IMR-90 (cell line): Measurements from ENCODE around the gene NGEF. TPM values are rescaled to one million over a fixed set of nuclear protein-coding genes. Genes with fewer than 3 reads are reported as not detected.

Source experiments
- ATAC-seq: fragments of 200-7000 bp; cut with Tn5 transposase; 2 replicates; pipeline ENCODE4 v1.9.1; 2020; ENCODE audit warnings: low read depth, mild to moderate bottlenecking, moderate library complexity
- BruUV-seq: library from RNA; stranded (reverse); fragments of 400-500 nt; replicated peaks from 2 replicates; lab custom pipeline; 2021; lab: Mats Ljungman, UMichigan
- CTCF ChIA-PET: fragments of 300-600 bp; formaldehyde crosslinking; extraction: SDS; loops from one replicate; lab custom pipeline; 2021; ENCODE audit warnings: antibody characterized with exemption; lab: Yijun Ruan, JAX
- POLR2A ChIA-PET: fragments of 300-600 bp; sonication (Branson Sonifier 250); formaldehyde crosslinking; loops from one replicate; lab custom pipeline; 2022; ENCODE audit warnings: antibody characterized with exemption; ENCODE audit not compliant: unreplicated experiment; lab: Charles Lee
- DNase-seq: peaks from one replicate; pipeline ENCODE4 v3.0.0; 2013
- H2AFZ ChIP-seq: replicated peaks from 2 replicates; pipeline ENCODE3; 2013; ENCODE audit warnings: low read length, mild to moderate bottlenecking; ENCODE audit not compliant: poor library complexity
- H2AK5ac ChIP-seq: 2 replicates; pipeline ENCODE4 v1.6.1; 2013; ENCODE audit warnings: low read depth, low read length, inconsistent platforms
- H2AK9ac ChIP-seq: replicated peaks from 2 replicates; pipeline ENCODE3; 2013; ENCODE audit warnings: mild to moderate bottlenecking, low read depth, low read length, moderate library complexity; ENCODE audit not compliant: poor library complexity
- H2BK120ac ChIP-seq: 2 replicates; pipeline ENCODE4 v1.6.1; 2013; ENCODE audit warnings: low read depth, low read length, inconsistent platforms
- H2BK15ac ChIP-seq: 3 replicates; pipeline ENCODE4 v1.6.1; 2013; ENCODE audit warnings: low read depth, low read length, inconsistent platforms
- H2BK20ac ChIP-seq: 2 replicates; pipeline ENCODE4 v1.6.1; 2013; ENCODE audit warnings: low read depth, mild to moderate bottlenecking, inconsistent platforms, low read length, moderate library complexity
- H2BK5ac ChIP-seq: 2 replicates; pipeline ENCODE4 v1.6.1; 2013; ENCODE audit warnings: mild to moderate bottlenecking, low read depth, low read length, inconsistent platforms; ENCODE audit not compliant: poor library complexity, severe bottlenecking
- H3K14ac ChIP-seq: replicated peaks from 2 replicates; pipeline ENCODE4 v1.6.1; 2013; ENCODE audit warnings: low read depth, low read length, inconsistent platforms
- H3K18ac ChIP-seq: 2 replicates; pipeline ENCODE4 v1.6.1; 2013; ENCODE audit warnings: low read depth, low read length, control low read depth
- H3K23ac ChIP-seq: 2 replicates; pipeline ENCODE4 v1.6.1; 2013; ENCODE audit warnings: low read depth, low read length, inconsistent platforms
- H3K27ac ChIP-seq: 2 replicates; pipeline ENCODE4 v1.5.1; 2013; ENCODE audit warnings: mild to moderate bottlenecking, control low read depth, low read length; ENCODE audit not compliant: insufficient read depth
- H3K27me3 ChIP-seq: 2 replicates; pipeline ENCODE4 v1.6.1; 2013; ENCODE audit warnings: low read length; ENCODE audit not compliant: control insufficient read depth, insufficient read depth
- H3K36me3 ChIP-seq: 2 replicates; pipeline ENCODE4 v1.6.1; 2013; ENCODE audit warnings: low read length, mixed read lengths; ENCODE audit not compliant: control insufficient read depth, insufficient read depth
- H3K4ac ChIP-seq: 2 replicates; pipeline ENCODE4 v1.6.1; 2013; ENCODE audit warnings: low read depth, low read length, inconsistent platforms
- H3K4me1 ChIP-seq: 2 replicates; pipeline ENCODE4 v1.6.1; 2013; ENCODE audit warnings: low read length, mixed read lengths; ENCODE audit not compliant: control insufficient read depth, insufficient read depth
- H3K4me2 ChIP-seq: 2 replicates; pipeline ENCODE4 v1.6.1; 2013; ENCODE audit warnings: low read depth, mild to moderate bottlenecking, control low read depth, low read length, moderate library complexity
- H3K4me3 ChIP-seq: 2 replicates; pipeline ENCODE4 v1.5.1; 2013; ENCODE audit warnings: low read depth, mild to moderate bottlenecking, control low read depth, low read length, moderate library complexity; ENCODE audit not compliant: insufficient read depth
- H3K56ac ChIP-seq: 2 replicates; pipeline ENCODE4 v1.6.1; 2013; ENCODE audit warnings: low read length, inconsistent platforms; ENCODE audit not compliant: insufficient read depth; ENCODE audit errors: extremely low read depth
- H3K79me1 ChIP-seq, 2 experiments: 2 replicates each; pipeline ENCODE4 v1.6.1; 2013; ENCODE audit warnings: low read length in 2 of 2, inconsistent platforms in 1 of 2, low read depth in 1 of 2
- H3K9ac ChIP-seq: 2 replicates; pipeline ENCODE4 v1.6.1; 2013; ENCODE audit warnings: low read depth, low read length, control low read depth
- H3K9me1 ChIP-seq: 2 replicates; pipeline ENCODE4 v1.6.1; 2013; ENCODE audit warnings: low read length, inconsistent platforms; ENCODE audit not compliant: insufficient read depth
- H3K9me3 ChIP-seq: 2 replicates; pipeline ENCODE4 v1.6.1; 2013; ENCODE audit warnings: low read length; ENCODE audit not compliant: control insufficient read depth, insufficient read depth
- H4K20me1 ChIP-seq: 2 replicates; pipeline ENCODE4 v1.6.1; 2013; ENCODE audit warnings: low read length, inconsistent platforms; ENCODE audit not compliant: insufficient read depth
- H4K5ac ChIP-seq: 2 replicates; pipeline ENCODE4 v1.6.1; 2013; ENCODE audit warnings: mild to moderate bottlenecking, low read depth, low read length, control low read depth
- H4K8ac ChIP-seq, 2 experiments: 2 replicates each; pipeline ENCODE4 v1.6.1; 2013; ENCODE audit warnings: low read depth in 2 of 2, low read length in 2 of 2, control low read depth in 1 of 2, inconsistent platforms in 1 of 2
- H4K91ac ChIP-seq: 2 replicates; pipeline ENCODE4 v1.6.1; 2013; ENCODE audit warnings: low read depth, low read length, inconsistent platforms; ENCODE audit not compliant: insufficient read depth
- CEBPB ChIP-seq: IDR thresholded peaks from 2 replicates; pipeline ENCODE4 v1.6.1; 2012; ENCODE audit warnings: low read depth, low read length, improper control_type of control experiment
- ELK1 ChIP-seq: fragments of 150-350 bp; IDR thresholded peaks from 2 replicates; pipeline ENCODE4 v1.6.1; 2016; ENCODE audit warnings: low read depth, mild to moderate bottlenecking, low read length, moderate library complexity, borderline replicate concordance
- WGBS, 2 experiments: methylation state at CpG; one replicate each; pipeline versions ENCODE4 v1.1.5 to v1.1.7; 2013; ENCODE audit warnings: missing lambda C conversion rate in 2 of 2; ENCODE audit not compliant: insufficient read length in 1 of 2; ENCODE audit errors: extremely low coverage in 2 of 2; 5-methylcytosine and 5-hydroxymethylcytosine counted together
- dilution Hi-C: fragments of 300-500 bp; cut with HindIII; formaldehyde crosslinking; loops from one replicate; pipeline ENCODE4 v1.14.3; 2018; ENCODE audit warnings: low sequenced_read_pairs; ENCODE audit not compliant: unreplicated experiment
- in situ Hi-C: fragments of 300-500 bp; cut with MboI; formaldehyde crosslinking; loops from 3 replicates; pipeline ENCODE4 v1.14.3; 2019; ENCODE audit warnings: low sequenced_read_pairs, inconsistent platforms, mixed read lengths
- intact Hi-C: fragments of 100-400 bp; cut with micrococcal nuclease; formaldehyde crosslinking; loops from 2 replicates; pipeline ENCODE4 v1.10.0; 2022
- polyA plus RNA-seq, 3 experiments: library from polyadenylated mRNA; depleted of rRNA; stranded (reverse); fragments of >200 nt; gene quantifications; 2 replicates each; pipeline ENCODE4 v1.2.3, GENCODE V29; 2012; ENCODE audit warnings: low replicate concordance in 1 of 3
- total RNA-seq: library from RNA; depleted of rRNA; stranded (reverse); fragments of >200 nt; gene quantifications from 2 replicates; pipeline ENCODE4 v1.2.3, GENCODE V29; 2012

The NGEF gene
- total and polyA plus RNA-seq, 2 of the 4 experiments (the other 2 are of a cell fraction): 1.1 to 1.7 TPM

- no peaks in the 10 kb centered on the region for H4K20me1 ChIP-seq
- no peak overlapping the region for H3K18ac ChIP-seq
- H3K27me3 ChIP-seq: peaks cover 6% of the 10 kb centered on the region
- H2AK9ac ChIP-seq: no peak overlapping the region
- intact Hi-C loops (no loop called here), dilution Hi-C loops (no loop called here), in situ Hi-C loops (no loop called here)
- H2BK15ac ChIP-seq: no peak overlapping the region
- H3K4me2 ChIP-seq: no peak overlapping the region
- no peak overlapping the region for H3K23ac ChIP-seq
- H4K5ac ChIP-seq: no peak overlapping the region
- CTCF ChIA-PET: interaction anchor here (0.7 kb wide), 1 partner anchor 41 kb away, joined by 3 read pairs; no protein-coding TSS in a partner anchor
- H3K27ac ChIP-seq: no peak overlapping the region
- H2BK5ac ChIP-seq: no peak overlapping the region
- DNase-seq: no peak
- no peak overlapping the region for H2AFZ ChIP-seq
- no peak overlapping the region for H3K4ac ChIP-seq
- H3K36me3 ChIP-seq: no peaks in the 10 kb centered on the region
- no peak overlapping the region for H4K91ac ChIP-seq
- no peak overlapping the region for H3K9ac ChIP-seq
- H2BK120ac ChIP-seq: no peak overlapping the region
- no TSS peak for BruUV-seq
- TF ChIP-seq ELK1: no peak
- no peak for TF ChIP-seq CEBPB
- H3K4me1 ChIP-seq: no peaks in the 10 kb centered on the region
- no peak overlapping the region for H2AK5ac ChIP-seq
- no peak overlapping the region for H3K4me3 ChIP-seq
- H4K8ac ChIP-seq: no peak overlapping the region
- no peak overlapping the region for H3K14ac ChIP-seq
- H3K56ac ChIP-seq: no peak overlapping the region
- no peaks in the 10 kb centered on the region for H3K9me3 ChIP-seq
- no peaks in the 10 kb centered on the region for H3K9me1 ChIP-seq
- POLR2A ChIA-PET: no interaction called here
- H2BK20ac ChIP-seq: no peak overlapping the region
- WGBS, 2 experiments: 96% methylated on average over 3 of the region's 8 CpGs; no CpG with 5 or more reads in 1 of the 2 experiments
- no peaks in the 10 kb centered on the region for H3K79me1 ChIP-seq
- ATAC-seq: no peak
Measured at GRCh38 chr2:233022561-233022960, 9.5 kb upstream of the NGEF start.
